K562 treated with DMSO at 1 percent for 12 hours (cell line): ENCODE measurements around the gene INO80B. TPM values are rescaled to one million over a fixed set of nuclear protein-coding genes. Genes with fewer than 3 reads are reported as not detected.

Source experiments
- total RNA-seq: library from RNA; unstranded; fragments of 300-600 nt; gene quantifications from 2 replicates; pipeline ENCODE4 v1.2.3, GENCODE V29; 2022; ENCODE audit not compliant: insufficient read depth

Gene INO80B
- 5.4 and 10.6 TPM in 2 replicates for total RNA-seq

DNA sequence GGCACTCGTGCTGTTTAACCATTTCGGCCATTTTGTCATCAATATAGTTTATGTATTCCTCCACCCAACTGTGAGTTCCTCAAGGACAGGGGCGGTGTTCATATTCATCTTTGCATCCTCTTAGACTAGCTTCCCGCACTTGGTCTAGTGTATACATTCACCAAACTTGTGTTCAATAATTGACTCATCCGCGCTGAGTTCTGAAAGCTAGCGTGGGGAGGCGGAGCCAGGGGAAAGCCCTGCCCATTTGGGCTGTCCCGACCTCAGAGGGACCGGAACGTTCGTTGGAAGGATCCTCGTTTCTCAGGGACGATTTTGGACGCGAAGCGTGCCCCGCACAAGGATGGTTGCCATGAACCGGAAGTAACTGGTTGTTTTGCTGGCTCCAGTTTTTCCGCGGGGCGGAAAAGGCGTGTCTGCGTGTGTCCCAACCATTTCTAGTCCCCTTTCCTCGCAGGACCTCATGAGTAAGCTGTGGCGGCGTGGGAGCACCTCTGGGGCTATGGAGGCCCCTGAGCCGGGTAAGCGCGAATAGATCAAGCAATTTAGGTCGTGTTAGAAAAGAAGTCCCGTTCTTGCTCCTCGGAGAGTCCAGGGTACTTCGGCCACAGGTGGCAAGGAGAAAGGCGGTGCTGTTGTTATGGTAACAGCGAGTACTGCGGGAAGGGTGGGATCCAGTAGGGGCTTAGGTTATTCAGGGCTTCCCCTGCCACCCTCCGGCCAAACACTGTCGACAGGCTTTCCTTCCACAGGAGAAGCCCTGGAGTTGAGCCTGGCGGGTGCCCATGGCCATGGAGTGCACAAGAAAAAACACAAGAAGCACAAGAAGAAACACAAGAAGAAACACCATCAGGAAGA is at the start of gene INO80B:
TSS of gene INO80B (plus strand) at position 434 of the 858 bp plus-strand sequence. CDS start at position 464, 30 bp downstream.

DNA sequence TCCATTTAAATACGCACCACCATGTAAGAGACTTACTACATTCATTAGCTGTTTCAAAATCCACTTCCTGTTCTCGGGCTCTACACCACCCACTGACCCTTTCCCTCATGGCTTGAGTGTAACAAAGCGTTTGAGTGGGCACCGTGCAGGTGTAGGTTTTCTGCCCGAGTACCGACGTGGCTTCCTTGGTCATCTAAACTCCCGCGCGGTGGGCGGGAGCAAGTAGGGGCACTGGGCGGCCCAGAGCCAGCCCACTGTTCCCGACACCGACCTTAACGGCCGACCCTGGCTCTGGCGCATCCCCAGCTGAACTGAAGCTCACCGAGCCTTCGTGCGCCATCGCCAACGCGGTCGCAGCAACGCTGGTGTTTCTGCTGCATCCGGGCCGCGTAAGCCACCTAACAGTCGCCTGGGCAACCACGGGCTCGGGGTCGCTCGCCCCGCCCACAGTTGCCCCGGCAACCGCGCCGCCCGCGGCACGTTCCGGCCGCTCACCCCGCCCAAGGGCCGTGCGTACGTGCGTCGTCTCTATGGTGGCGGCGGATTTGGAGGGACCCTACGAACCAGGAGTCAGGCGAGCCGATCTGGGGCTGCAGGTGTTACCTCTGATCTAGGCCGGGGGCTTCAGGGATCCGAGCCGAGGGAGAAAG is 33.5 kb upstream of the INO80B start, which contains the start of the genes C2orf81 and WDR54:
TSS of gene C2orf81 (minus strand) at position 399 of the 650 bp plus-strand sequence. CDS start at position 340, 59 bp downstream.
TSS of gene WDR54 (plus strand) at position 510 of the 650 bp plus-strand sequence. CDS start 424 bp downstream, outside the sequence.

DNA sequence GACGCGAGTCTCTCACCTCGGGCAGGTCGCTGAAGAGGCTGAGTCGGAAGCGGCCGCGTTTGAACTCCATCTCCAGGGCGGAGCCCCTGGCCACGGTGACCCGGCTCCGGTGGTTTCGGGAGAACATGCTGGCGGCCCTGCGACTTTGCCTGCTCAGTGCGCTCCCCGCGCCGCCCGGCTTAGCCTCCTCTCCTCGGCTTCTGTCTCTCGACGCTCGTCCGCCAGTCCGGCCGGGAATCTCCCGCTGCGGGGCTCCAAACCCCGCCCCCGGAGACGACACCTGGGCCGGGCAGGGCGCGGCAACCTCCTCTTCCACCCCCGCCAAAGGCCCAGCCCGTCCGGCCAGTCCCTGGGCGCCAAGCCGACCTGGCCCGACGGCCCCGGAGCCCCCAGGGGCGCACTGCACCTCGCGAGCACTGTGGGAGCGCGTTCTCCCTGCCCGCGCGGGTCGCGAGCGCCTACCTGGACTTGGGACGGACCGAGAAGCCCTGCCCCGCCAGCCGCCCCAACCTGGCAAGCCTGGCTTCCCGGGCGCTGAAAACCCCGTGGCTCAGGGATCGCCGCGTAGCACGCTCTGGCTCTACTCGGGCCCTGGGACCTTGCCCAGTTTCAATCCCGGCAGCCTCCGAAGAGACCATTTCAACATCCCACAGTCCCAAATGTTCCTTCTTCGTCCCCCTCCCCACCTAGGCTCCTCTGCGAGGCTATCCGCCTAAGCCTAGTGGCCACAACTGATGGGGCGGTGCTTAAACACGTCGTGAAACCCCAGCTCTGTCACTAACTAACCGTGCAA is 13.0 kb upstream of the INO80B start, which contains the start of gene RTKN:
TSS of gene RTKN (minus strand) at position 248 of the 793 bp plus-strand sequence. CDS start at position 127, 121 bp downstream.

DNA sequence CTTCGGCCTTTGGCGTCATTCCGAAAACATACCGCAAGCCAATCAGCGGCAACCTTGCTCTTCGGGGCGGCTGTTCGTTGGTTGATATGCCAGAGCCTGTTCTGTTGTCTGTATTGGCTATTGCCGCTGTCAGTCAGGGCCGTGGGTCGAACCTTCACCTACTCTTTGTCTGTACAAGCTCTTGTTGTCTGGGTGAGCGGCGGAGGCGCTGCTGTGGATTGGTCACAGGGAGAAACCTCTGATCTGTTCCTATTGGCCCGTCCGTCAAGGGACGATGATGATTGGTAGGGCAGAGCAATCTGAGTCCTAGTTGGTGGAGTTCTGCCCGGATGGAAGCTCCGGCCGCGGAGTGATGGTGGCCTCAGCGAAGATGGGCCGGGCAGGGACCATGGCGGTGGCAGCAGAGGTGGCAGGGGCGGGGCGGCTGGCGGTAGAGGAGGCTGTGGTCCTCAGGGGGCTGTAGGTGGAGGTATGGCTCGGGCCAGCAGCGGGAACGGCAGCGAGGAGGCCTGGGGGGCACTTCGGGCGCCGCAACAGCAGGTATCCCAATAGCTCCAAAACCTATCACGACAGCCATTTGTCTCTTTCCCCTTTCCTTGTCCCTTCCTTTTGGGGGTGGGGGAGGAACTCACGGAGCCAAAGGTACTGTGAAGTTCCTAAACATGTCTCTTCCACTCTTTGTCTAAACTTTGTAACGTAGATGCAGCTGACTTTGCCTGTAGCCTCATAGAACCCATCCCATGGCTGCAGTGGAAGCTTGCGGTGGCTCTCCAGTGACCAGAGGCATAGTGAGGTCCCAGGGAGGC is 3.4 kb downstream of the INO80B start, which contains the start of gene WBP1:
TSS of gene WBP1 (plus strand) at position 307 of the 806 bp plus-strand sequence. CDS start at position 472, 165 bp downstream.

DNA sequence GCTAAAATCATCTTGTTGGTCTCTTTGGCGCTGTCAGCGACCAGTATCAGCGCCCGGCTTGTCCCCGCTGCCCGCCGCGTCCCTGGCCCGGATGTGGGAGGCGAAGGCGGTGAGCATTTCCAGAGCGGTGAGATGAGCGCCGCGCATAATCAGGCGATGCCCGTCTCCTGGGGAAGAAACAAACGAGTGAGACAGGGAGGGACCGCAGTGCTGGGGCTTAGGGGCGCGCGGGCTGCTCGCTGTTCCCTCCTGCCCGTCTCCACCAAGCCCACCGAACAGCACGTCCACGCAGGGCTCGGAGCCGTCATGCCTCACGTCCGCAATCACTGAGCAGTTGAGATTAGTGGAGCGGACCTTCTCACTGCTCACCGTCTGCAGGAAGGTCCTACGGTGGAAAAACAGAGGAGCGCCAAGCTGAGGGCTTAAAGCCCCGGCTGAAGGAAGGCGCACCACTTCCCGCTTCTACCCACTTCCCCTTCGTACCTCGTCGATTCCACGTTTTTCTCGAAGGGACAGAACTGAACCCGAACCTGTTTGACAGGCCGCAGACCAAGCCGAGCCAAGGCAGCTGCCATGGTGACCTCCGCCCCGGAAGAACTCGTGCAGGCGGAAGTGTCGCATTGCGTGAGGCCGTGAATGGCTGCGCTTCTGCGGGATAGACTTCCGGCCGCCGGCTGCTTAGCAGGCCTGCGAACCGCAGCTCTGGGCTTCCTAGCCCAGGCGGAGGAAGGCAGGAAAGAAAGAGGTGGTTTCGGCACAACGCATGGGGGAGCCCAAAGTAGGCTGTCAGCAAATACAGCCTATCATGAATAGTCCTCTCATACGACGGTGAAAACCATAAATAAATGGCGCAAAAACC is 17.4 kb downstream of the INO80B start, which contains the start of gene MRPL53:
TSS of gene MRPL53 (minus strand) at position 595 of the 859 bp plus-strand sequence. CDS start at position 575, 20 bp downstream.

DNA sequence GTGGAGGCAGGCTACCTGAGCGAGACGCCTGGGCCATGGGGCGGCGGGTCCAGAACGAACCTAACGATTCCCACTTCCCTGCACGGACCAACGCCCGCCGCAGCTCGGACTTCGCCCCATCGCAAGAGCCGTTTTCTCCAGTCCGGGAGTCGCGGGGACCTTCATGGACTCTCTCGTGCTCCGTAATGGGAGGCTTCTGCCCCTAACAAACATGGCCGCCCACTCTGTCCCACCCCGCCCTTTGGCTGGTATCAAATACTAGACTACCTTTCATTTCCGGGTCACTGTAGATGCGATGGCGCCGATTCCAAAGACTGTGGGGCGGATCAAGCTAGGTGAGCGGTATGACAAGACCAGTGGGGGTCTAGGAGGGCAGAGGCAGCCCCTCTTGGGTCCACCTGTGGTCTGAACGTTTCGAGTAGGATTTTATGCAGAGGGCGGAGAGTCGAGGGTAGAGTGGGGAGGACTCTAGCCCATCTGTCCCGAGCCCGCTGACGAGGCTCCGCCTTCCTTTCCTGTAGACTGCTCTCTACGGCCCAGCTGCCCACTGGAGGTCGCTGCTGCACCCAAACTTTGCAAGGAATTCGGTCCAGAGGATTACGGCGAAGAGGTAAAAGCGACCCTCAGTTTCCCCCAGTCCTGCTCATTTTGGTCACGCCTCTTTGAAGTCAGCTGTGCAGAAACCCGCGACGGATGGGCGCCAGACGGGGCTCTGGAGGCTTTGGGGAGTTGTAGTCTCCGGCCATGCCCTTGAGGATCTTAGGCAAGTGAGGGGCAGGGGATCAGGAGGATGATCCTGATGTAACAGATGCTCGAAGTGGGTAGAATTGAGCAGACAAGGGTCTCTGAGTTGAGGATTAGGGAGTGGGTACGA is 28.2 kb downstream of the INO80B start, which contains the start of the genes CCDC142 and TTC31:
TSS of gene CCDC142 (minus strand) at position 198 of the 874 bp plus-strand sequence. CDS start at position 37, 161 bp downstream.
TSS of gene TTC31 (plus strand) at position 281 of the 874 bp plus-strand sequence. CDS start at position 296, 15 bp downstream.

DNA sequence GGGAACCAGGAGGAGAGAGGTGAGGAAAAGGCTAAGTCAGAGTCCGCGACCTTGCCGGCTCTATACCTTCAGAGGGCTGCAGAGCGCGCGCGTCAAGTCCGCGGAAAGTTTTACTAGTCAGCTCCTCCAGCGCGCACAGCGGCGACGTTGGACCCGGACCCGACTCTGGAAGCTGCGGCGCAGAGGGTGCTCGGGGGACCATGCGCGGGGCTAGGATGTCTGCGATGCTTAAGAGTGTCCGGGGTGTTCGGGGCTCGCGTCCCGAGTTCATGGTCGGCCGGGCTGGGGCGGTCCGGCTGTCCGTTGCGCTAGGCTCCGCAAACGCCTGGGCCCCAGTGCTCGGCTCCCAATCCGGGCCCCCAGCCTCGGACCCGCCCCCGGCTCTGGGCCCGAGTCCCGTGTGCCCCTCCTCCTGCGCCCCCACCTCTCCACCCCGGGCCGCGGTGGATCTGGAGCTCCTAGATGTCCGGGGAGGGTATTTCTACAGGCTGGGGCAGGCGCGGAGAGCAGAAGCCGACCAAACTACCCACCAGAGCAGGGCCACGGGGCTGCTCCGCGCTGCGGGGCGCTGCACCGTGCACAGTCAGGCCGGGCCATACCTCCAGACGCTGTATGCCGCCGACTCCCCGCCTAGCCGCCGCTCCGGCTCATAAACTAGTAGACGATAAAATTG is 44.5 kb downstream of the INO80B start, which contains the start of gene LBX2:
TSS of gene LBX2 (minus strand) at position 337 of the 673 bp plus-strand sequence. CDS start at position 271, 66 bp downstream.

DNA sequence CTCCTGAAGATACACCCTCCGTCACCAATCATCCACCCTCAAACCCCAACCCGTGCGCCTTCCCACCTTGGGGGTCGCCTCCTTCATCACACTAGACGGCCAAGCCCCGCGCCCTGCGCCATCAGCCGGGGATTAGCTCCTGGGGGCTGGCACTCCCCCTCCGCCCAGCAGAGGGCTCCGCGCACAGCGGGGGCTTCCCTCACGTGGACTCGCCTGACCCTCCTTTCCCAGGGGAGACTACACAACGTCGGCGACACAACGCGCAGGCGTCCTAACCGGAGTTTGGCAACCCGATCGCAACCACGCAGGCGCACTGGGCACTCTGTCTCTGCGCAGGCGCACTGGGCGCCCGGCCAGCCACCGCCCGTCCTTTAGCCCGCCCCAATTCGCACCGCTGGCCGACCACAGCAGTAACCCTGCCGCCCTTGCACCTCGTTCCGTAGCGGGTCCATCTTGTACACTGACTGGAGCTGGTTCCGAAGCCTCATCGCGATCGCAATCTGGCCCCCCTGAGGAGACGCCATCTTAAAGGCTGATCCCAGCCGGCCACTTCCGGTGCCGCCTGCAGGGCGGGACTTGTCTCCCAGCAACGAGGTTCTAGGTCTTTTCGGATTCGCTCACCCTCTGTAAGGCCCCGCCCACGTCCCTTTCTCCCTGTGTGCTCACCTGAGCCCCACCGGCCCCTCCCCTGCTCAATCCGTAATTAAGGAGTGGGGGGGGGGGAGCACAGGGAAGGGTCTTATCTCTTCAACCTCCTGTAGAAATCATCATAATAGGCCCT is 52.4 kb downstream of the INO80B start, which contains the start of gene PCGF1:
TSS of gene PCGF1 (minus strand) at position 551 of the 781 bp plus-strand sequence. CDS start at position 524, 27 bp downstream.

Other genes starting within 250 kb of the INO80B start
- 0.54 TPM in 1 of 2 replicates, not detected in the other for gene SLC4A5, start 111.7 kb upstream of the INO80B start, total RNA-seq
- 37.6 and 65.9 TPM in 2 replicates for gene DCTN1, start 74.8 kb upstream of the INO80B start, total RNA-seq
- 0.34 TPM in 1 of 2 replicates, not detected in the other for gene C2orf81, start 33.5 kb upstream of the INO80B start, total RNA-seq
- gene WDR54, start 33.4 kb upstream of the INO80B start, total RNA-seq: 10.1 and 19.4 TPM in 2 replicates
- gene RTKN, start 13.2 kb upstream of the INO80B start, total RNA-seq: 5.8 and 7.7 TPM in 2 replicates
- 53.6 and 54.1 TPM in 2 replicates for gene WBP1, start 3.4 kb downstream of the INO80B start, total RNA-seq
- 54.2 and 80.9 TPM in 2 replicates for gene MOGS, start 10.3 kb downstream of the INO80B start, total RNA-seq
- gene MRPL53, start 17.6 kb downstream of the INO80B start, total RNA-seq: 56.6 and 70.8 TPM in 2 replicates
- 4.3 and 9.0 TPM in 2 replicates for gene CCDC142, start 27.9 kb downstream of the INO80B start, total RNA-seq
- gene TTC31, start 28.0 kb downstream of the INO80B start, total RNA-seq: 8.3 and 23.7 TPM in 2 replicates
- 8.2 and 9.1 TPM in 2 replicates for gene LBX2, start 44.5 kb downstream of the INO80B start, total RNA-seq
- gene PCGF1, start 52.6 kb downstream of the INO80B start, total RNA-seq: 26.0 and 26.8 TPM in 2 replicates
- not detected in 2 replicates for gene TLX2, start 59.4 kb downstream of the INO80B start, total RNA-seq
- 0.90 TPM in 1 of 2 replicates, not detected in the other for gene DQX1, start 71.1 kb downstream of the INO80B start, total RNA-seq
- gene AUP1, start 74.6 kb downstream of the INO80B start, total RNA-seq: 125 and 158 TPM in 2 replicates
- 63.8 and 75.8 TPM in 2 replicates for gene HTRA2, start 74.8 kb downstream of the INO80B start, total RNA-seq
- 0.74 TPM in 1 of 2 replicates, not detected in the other for gene LOXL3, start 98.9 kb downstream of the INO80B start, total RNA-seq
- 39.5 and 41.0 TPM in 2 replicates for gene DOK1, start 99.6 kb downstream of the INO80B start, total RNA-seq
- 0.51 TPM in 1 of 2 replicates, not detected in the other for gene M1AP, start 193.2 kb downstream of the INO80B start, total RNA-seq
- gene SEMA4F, start 199.2 kb downstream of the INO80B start, total RNA-seq: 5.5 and 11.2 TPM in 2 replicates